ENCODE data around the gene VCP.
"Not testable (repeated sequence)": the region's sequence is repeated elsewhere in the genome, so short reads cannot be mapped to it uniquely, and the experiment has no call there.

The VCP gene

DNA sequence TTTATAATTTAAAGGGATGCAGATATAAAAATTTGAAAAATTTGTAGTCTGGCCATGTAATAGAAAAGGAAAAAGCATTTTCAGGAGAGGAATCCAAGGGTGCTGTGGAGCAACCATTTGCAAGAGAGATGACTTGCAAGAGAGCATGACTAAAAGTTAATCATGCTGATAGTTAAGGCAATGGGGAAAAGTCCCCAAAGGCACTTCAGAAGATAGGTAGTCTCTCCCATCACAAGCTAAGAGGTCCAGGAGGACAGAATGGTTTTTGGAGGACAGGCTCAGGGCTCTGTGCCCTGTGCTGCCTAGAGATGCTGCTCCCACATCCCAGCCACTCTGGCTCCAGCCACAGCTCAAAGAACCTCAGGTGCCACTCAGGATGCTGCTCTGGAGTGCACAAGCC is 44.1 kb downstream of the VCP start:
- H4K8ac ChIP-seq (ENCODE audit: low read depth, low read length): no peak overlapping the region
- no peaks in the 10 kb centered on the region for H3K36me3 ChIP-seq (ENCODE audit: control insufficient read depth, insufficient read depth, low read length)
- peak overlapping the region; percentile 52 for H2BK5ac ChIP-seq (ENCODE audit: low read length)
- H3K4ac ChIP-seq (ENCODE audit: low read depth, low read length): no peak overlapping the region
- no peaks in the 10 kb centered on the region for H3K79me1 ChIP-seq (ENCODE audit: low read length)
- H3K27ac ChIP-seq (ENCODE audit: low read depth, low read length): peak overlapping the region; percentile 75
- no peaks in the 10 kb centered on the region for H3K27me3 ChIP-seq (ENCODE audit: insufficient read depth, low read length, poor library complexity)
- H3K4me1 ChIP-seq (ENCODE audit: control insufficient read depth, low read depth, low read length): no peaks in the 10 kb centered on the region
- H2BK15ac ChIP-seq (replicated peaks; ENCODE audit: low read depth): no peak overlapping the region
- H2AK5ac ChIP-seq (ENCODE audit: low read length): peak overlapping the region; percentile 61
- H3K79me2 ChIP-seq (ENCODE audit: control insufficient read depth, insufficient read depth, low read length): no peaks in the 10 kb centered on the region
- H3K9ac ChIP-seq (ENCODE audit: low read length): no peak overlapping the region
- H3K56ac ChIP-seq (ENCODE audit: low read length): peak overlapping the region; percentile 51
- H3K4me2 ChIP-seq (ENCODE audit: low read length): no peak overlapping the region
- peak; percentile 37 for DNase-seq
- peak overlapping the region; percentile 32 for H3K18ac ChIP-seq (ENCODE audit: low read length)
- no peak overlapping the region for H4K5ac ChIP-seq (ENCODE audit: low read length)
- no peak overlapping the region for H3K23ac ChIP-seq (ENCODE audit: low read length)
- peak overlapping the region; percentile 61 for H2BK120ac ChIP-seq (ENCODE audit: low read depth, low read length)
- H3K4me3 ChIP-seq (ENCODE audit: low read length): no peak overlapping the region

- Histone ChIP-seq H3K27ac (ENCODE audit: low read depth, low read length) (peak overlapping the region; percentile 71), H3K36me3 (ENCODE audit: control insufficient read depth, insufficient read depth, low read length) (no peaks in the 10 kb centered on the region), H3K27me3 (ENCODE audit: insufficient read depth, low read length, poor library complexity) (no peaks in the 10 kb centered on the region), H3K4ac (ENCODE audit: low read depth, low read length) (no peak overlapping the region), H3K4me2 (ENCODE audit: low read length) (no peak overlapping the region), H3K4me3 (ENCODE audit: low read length) (no peak overlapping the region), H3K56ac (ENCODE audit: low read length) (peak overlapping the region; percentile 8), H2BK5ac (ENCODE audit: low read length) (peak overlapping the region; percentile 63), H2BK120ac (ENCODE audit: low read depth, low read length) (peak overlapping the region; percentile 74), H3K9ac (ENCODE audit: low read length) (no peak overlapping the region), H2BK15ac (replicated peaks; ENCODE audit: low read depth) (no peak overlapping the region), H3K4me1 (ENCODE audit: control insufficient read depth, low read depth, low read length) (no peaks in the 10 kb centered on the region), H3K79me2 (ENCODE audit: control insufficient read depth, insufficient read depth, low read length) (no peaks in the 10 kb centered on the region), H3K18ac (ENCODE audit: low read length) (peak overlapping the region; percentile 85), H4K8ac (ENCODE audit: low read depth, low read length) (no peak overlapping the region), H4K5ac (ENCODE audit: low read length) (no peak overlapping the region), H3K23ac (ENCODE audit: low read length) (no peak overlapping the region), H2AK5ac (ENCODE audit: low read length) (no peak overlapping the region), H3K79me1 (ENCODE audit: low read length) (no peaks in the 10 kb centered on the region)
- no CpG with 5 or more reads among the region's 1 CpG for WGBS (ENCODE audit: extremely low coverage, insufficient coverage, low lambda C conversion rate)
- DNase-seq: peak; percentile 73
Observed at GRCh38 chr9:35027860-35028259, 44.6 kb downstream of the VCP start.

DNA sequence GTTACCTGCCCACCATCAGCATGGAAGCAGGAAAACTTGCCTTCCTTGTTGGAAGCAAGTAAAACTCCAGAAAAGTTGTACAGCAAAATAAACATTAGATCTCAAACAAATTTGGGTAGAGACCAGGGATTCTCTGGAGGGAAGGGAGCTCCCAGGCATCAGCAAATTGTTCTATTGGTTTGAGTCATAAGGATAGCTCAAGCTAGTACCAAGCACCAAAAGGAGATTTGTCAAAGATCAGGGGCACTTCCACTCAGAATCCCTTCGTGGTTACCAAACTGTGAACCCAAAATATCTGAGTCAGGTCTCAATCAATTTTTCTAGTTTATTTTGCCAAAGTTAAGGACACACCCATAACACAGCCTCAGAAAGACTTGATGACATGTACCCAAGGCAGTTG is 45.1 kb downstream of the VCP start:
- peak overlapping the region; percentile 66 for H3K4ac ChIP-seq (ENCODE audit: low read depth, low read length)
- H3K79me2 ChIP-seq (ENCODE audit: control insufficient read depth, insufficient read depth, low read length): no peaks in the 10 kb centered on the region
- H2BK5ac ChIP-seq (ENCODE audit: low read length): peak overlapping the region; percentile 63
- H3K4me3 ChIP-seq (ENCODE audit: low read length): no peak overlapping the region
- peak overlapping the region; percentile 74 for H2BK120ac ChIP-seq (ENCODE audit: low read depth, low read length)
- no peaks in the 10 kb centered on the region for H3K36me3 ChIP-seq (ENCODE audit: control insufficient read depth, insufficient read depth, low read length)
- H3K23ac ChIP-seq (ENCODE audit: low read length): no peak overlapping the region
- no peaks in the 10 kb centered on the region for H3K27me3 ChIP-seq (ENCODE audit: insufficient read depth, low read length, poor library complexity)
- no CpG with 5 or more reads among the region's 1 CpG for WGBS (ENCODE audit: extremely low coverage, insufficient coverage, low lambda C conversion rate)
- H3K79me1 ChIP-seq (ENCODE audit: low read length): no peaks in the 10 kb centered on the region
- no peak overlapping the region for H3K9ac ChIP-seq (ENCODE audit: low read length)
- H3K56ac ChIP-seq (ENCODE audit: low read length): peak overlapping the region; percentile 8
- H2AK5ac ChIP-seq (ENCODE audit: low read length): no peak overlapping the region
- no peak overlapping the region for H3K4me2 ChIP-seq (ENCODE audit: low read length)
- H4K8ac ChIP-seq (ENCODE audit: low read depth, low read length): peak overlapping the region; percentile 99
- no peaks in the 10 kb centered on the region for H3K4me1 ChIP-seq (ENCODE audit: control insufficient read depth, low read depth, low read length)
- H3K27ac ChIP-seq (ENCODE audit: low read depth, low read length): peak overlapping the region; percentile 71
- DNase-seq: no peak
- H4K5ac ChIP-seq (ENCODE audit: low read length): no peak overlapping the region
- H2BK15ac ChIP-seq (replicated peaks; ENCODE audit: low read depth): no peak overlapping the region
- peak overlapping the region; percentile 85 for H3K18ac ChIP-seq (ENCODE audit: low read length)

GRCh38 chr9:35026671-35027070 is 45.8 kb downstream of the VCP start:
- Histone ChIP-seq H3K4me1 (ENCODE audit: control insufficient read depth, low read depth, low read length) (no peaks in the 10 kb centered on the region), H3K36me3 (ENCODE audit: control insufficient read depth, insufficient read depth, low read length) (no peaks in the 10 kb centered on the region), H3K23ac (ENCODE audit: low read length) (no peak overlapping the region), H3K18ac (ENCODE audit: low read length) (peak overlapping the region; percentile 47), H2AK5ac (ENCODE audit: low read length) (no peak overlapping the region), H2BK15ac (replicated peaks; ENCODE audit: low read depth) (no peak overlapping the region), H4K5ac (ENCODE audit: low read length) (no peak overlapping the region), H2BK5ac (ENCODE audit: low read length) (peak overlapping the region; percentile 76), H3K27ac (ENCODE audit: low read depth, low read length) (peak overlapping the region; percentile 92), H3K4me3 (ENCODE audit: low read length) (no peak overlapping the region), H3K4me2 (ENCODE audit: low read length) (no peak overlapping the region), H3K79me1 (ENCODE audit: low read length) (no peaks in the 10 kb centered on the region), H4K8ac (ENCODE audit: low read depth, low read length) (no peak overlapping the region), H2BK120ac (ENCODE audit: low read depth, low read length) (no peak overlapping the region), H3K9ac (ENCODE audit: low read length) (no peak overlapping the region), H3K4ac (ENCODE audit: low read depth, low read length) (no peak overlapping the region), H3K79me2 (ENCODE audit: control insufficient read depth, insufficient read depth, low read length) (no peaks in the 10 kb centered on the region), H3K27me3 (ENCODE audit: insufficient read depth, low read length, poor library complexity) (no peaks in the 10 kb centered on the region), H3K56ac (ENCODE audit: low read length) (peak overlapping the region; percentile 6)
- WGBS (ENCODE audit: extremely low coverage, insufficient coverage, low lambda C conversion rate): no CpG with 5 or more reads among the region's 3 CpGs
- DNase-seq: peak; percentile 90

GRCh38 chr9:35023443-35023842 is 49.0 kb downstream of the VCP start:
- WGBS (ENCODE audit: extremely low coverage, insufficient coverage, low lambda C conversion rate): no CpG with 5 or more reads among the region's 5 CpGs
- not testable (repeated sequence) for H2BK120ac ChIP-seq (ENCODE audit: low read depth, low read length); H3K23ac ChIP-seq (ENCODE audit: low read length); H3K36me3 ChIP-seq (ENCODE audit: control insufficient read depth, insufficient read depth, low read length); H3K18ac ChIP-seq (ENCODE audit: low read length); H2AK5ac ChIP-seq (ENCODE audit: low read length); H3K79me2 ChIP-seq (ENCODE audit: control insufficient read depth, insufficient read depth, low read length); H4K8ac ChIP-seq (ENCODE audit: low read depth, low read length); H3K79me1 ChIP-seq (ENCODE audit: low read length); H3K27me3 ChIP-seq (ENCODE audit: insufficient read depth, low read length, poor library complexity); H3K4me3 ChIP-seq (ENCODE audit: low read length); H4K5ac ChIP-seq (ENCODE audit: low read length); H3K56ac ChIP-seq (ENCODE audit: low read length); H2BK5ac ChIP-seq (ENCODE audit: low read length); H3K4ac ChIP-seq (ENCODE audit: low read depth, low read length); H2BK15ac ChIP-seq (replicated peaks; ENCODE audit: low read depth); H3K4me1 ChIP-seq (ENCODE audit: control insufficient read depth, low read depth, low read length); H3K4me2 ChIP-seq (ENCODE audit: low read length); H3K9ac ChIP-seq (ENCODE audit: low read length)
- peak; percentile 55 for DNase-seq
- H3K27ac ChIP-seq (ENCODE audit: low read depth, low read length): peak overlapping the region; percentile 83

DNA sequence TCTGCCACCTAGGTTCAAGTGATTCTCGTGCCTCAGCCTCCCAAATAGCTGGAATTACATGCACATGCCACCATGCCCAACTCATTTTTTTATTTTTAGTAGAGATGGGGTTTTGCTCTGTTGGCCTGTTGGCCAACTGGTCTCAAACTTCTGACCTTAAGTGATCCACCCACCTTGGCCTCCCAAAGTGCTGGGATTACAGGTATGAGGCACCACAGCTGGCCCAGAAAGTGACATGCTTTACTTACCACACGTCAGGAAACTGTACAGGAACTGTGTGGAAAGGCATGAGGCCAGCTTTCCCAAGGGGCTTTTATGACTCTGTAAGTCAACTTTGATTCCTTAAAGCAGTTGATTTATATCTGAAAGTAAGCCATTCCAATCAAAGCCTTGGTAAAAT is 57.9 kb downstream of the VCP start:
- H3K4me1 ChIP-seq (ENCODE audit: control insufficient read depth, low read depth, low read length): no peaks in the 10 kb centered on the region
- no peak overlapping the region for H3K23ac ChIP-seq (ENCODE audit: low read length)
- no peak overlapping the region for H2BK120ac ChIP-seq (ENCODE audit: low read depth, low read length)
- H3K9ac ChIP-seq (ENCODE audit: low read length): no peak overlapping the region
- no peak overlapping the region for H2BK5ac ChIP-seq (ENCODE audit: low read length)
- no peak overlapping the region for H4K8ac ChIP-seq (ENCODE audit: low read depth, low read length)
- H4K5ac ChIP-seq (ENCODE audit: low read length): no peak overlapping the region
- no peaks in the 10 kb centered on the region for H3K36me3 ChIP-seq (ENCODE audit: control insufficient read depth, insufficient read depth, low read length)
- H3K56ac ChIP-seq (ENCODE audit: low read length): no peak overlapping the region
- no peak overlapping the region for H3K27ac ChIP-seq (ENCODE audit: low read depth, low read length)
- no peak overlapping the region for H3K4me3 ChIP-seq (ENCODE audit: low read length)
- no peaks in the 10 kb centered on the region for H3K79me2 ChIP-seq (ENCODE audit: control insufficient read depth, insufficient read depth, low read length)
- no peak overlapping the region for H2AK5ac ChIP-seq (ENCODE audit: low read length)
- DNase-seq: no peak
- no peak overlapping the region for H3K4me2 ChIP-seq (ENCODE audit: low read length)
- WGBS (ENCODE audit: extremely low coverage, insufficient coverage, low lambda C conversion rate): no CpG with 5 or more reads among the region's 2 CpGs
- H3K4ac ChIP-seq (ENCODE audit: low read depth, low read length): no peak overlapping the region
- H3K18ac ChIP-seq (ENCODE audit: low read length): no peak overlapping the region
- no peak overlapping the region for H2BK15ac ChIP-seq (replicated peaks; ENCODE audit: low read depth)
- no peaks in the 10 kb centered on the region for H3K27me3 ChIP-seq (ENCODE audit: insufficient read depth, low read length, poor library complexity)
- H3K79me1 ChIP-seq (ENCODE audit: low read length): no peaks in the 10 kb centered on the region

Data from mesendoderm (in vitro differentiated cells).